NK-92 (cell line): ENCODE measurements around the gene TTPAL.

ENCODE experiments used
- DNase-seq: peaks from one replicate; lab custom pipeline; 2025; ENCODE audit not compliant: unreplicated experiment; lab: John Stamatoyannopoulos, UW

Gene TTPAL

GRCh38 chr20:44475694-44476560, at the start of gene TTPAL:
TSS of gene TTPAL (plus strand) at chr20:44475874. CDS start at chr20:44480000, 4,126 bp downstream.
- no peak for DNase-seq

GRCh38 chr20:44425923-44426322, 49.8 kb upstream of the TTPAL start:
- no peak for DNase-seq

GRCh38 chr20:44426879-44427790, 48.5 kb upstream of the TTPAL start:
- DNase-seq: no peak

- no peak for DNase-seq
These were observed 47.9 kb upstream of the TTPAL start for GRCh38 chr20:44427804-44428173.

GRCh38 chr20:44428174-44429016, 47.3 kb upstream of the TTPAL start:
- DNase-seq: no peak

- no peak for DNase-seq
These were observed 46.7 kb upstream of the TTPAL start for GRCh38 chr20:44429017-44429339.

- no peak for DNase-seq
These were observed 46.0 kb upstream of the TTPAL start for GRCh38 chr20:44429419-44430269.

- no peak for DNase-seq
These were observed 45.2 kb upstream of the TTPAL start for GRCh38 chr20:44430270-44431065.

- DNase-seq: no peak
These were observed 44.6 kb upstream of the TTPAL start for GRCh38 chr20:44431118-44431501.

GRCh38 chr20:44431502-44432234, 44.0 kb upstream of the TTPAL start:
- no peak for DNase-seq

GRCh38 chr20:44432618-44433577, 42.8 kb upstream of the TTPAL start:
- no peak for DNase-seq

- DNase-seq: no peak
These were observed 41.7 kb upstream of the TTPAL start for GRCh38 chr20:44433751-44434538.

- DNase-seq: no peak
These were observed 39.9 kb upstream of the TTPAL start for GRCh38 chr20:44435630-44436335.

GRCh38 chr20:44436393-44436792, 39.3 kb upstream of the TTPAL start:
- no peak for DNase-seq

GRCh38 chr20:44437497-44437896, 38.2 kb upstream of the TTPAL start:
- no peak for DNase-seq

GRCh38 chr20:44438782-44439181, 36.9 kb upstream of the TTPAL start:
- DNase-seq: no peak
